GM21529 (cell line): ENCODE results near the gene ZFYVE16.
"Not testable (repeated sequence)": the region's sequence is repeated elsewhere in the genome, so short reads cannot be mapped to it uniquely, and the experiment has no call there.

ENCODE experiments used
- ATAC-seq: cut with Tn5 transposase; IDR thresholded peaks from one replicate; pipeline ENCODE4 v1.9.1; 2021; ENCODE audit not compliant: unreplicated experiment

The ZFYVE16 gene

DNA sequence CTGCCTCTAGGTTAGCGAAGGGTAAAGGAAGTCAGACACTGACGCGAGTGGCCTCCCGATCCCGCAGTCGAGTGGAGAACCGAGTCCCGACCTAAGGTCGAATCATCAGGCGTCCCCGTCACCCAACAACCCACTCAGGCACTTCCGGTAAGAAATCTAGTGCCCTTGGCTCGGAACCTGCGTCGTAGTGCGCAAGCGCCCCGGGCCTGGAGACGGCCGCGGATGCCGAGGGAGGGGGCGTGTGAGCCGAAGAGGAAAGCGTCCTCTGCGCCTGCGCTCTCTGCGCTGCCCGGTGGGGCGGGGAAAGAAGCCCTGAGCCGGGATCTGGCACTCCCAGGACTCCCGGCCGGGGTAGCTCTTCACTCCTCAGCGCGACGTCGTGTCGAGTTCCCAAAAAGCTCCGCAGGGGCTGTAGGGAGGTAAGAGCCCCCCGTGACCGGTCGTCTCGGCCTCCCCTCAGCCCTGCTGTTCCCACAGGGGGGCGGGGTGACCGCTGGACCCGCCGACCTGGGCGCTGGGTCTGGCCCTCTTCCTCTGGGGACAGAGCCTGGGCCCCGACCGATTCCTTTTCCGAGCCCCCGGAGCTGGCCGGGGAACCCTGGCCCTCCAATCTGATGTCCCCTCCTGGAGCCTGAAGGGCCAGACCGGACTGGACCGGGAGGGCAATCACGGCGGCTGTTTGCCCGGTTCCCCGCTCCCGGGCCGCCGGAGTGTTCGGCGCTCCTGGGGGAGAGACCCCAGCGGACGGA, at the start of gene ZFYVE16:
ZFYVE16 (plus strand) TSS at position 330 of the 749 bp plus-strand sequence. CDS start 26,084 bp downstream, outside the sequence.
- peak; percentile 84 for ATAC-seq

DNA sequence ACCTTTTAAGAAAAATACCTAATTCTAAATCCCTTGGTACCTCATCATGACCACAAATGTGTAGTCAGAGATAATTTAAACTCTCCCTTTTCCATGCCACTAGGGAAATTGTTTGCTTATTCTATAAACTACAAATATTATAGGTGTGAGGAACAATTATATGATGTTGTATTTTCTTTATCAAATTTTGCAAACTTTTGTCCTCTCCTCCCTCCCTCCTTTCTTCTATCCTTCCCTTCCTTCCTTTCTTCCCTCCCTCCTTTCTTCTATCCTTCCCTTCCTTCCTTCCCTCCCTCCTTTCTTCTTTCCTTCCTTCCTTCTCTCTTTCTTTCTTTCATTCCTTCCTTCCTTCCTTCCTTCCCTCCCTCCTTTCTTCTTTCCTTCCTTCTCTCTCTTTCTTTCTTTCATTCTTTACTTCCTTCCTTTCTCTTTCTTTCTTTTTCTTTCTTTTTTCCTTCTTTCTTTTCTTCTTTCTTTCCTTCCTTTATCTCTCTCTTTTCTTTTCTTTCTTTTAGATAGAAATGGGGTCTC, 46.9 kb upstream of the ZFYVE16 start:
- no peak for ATAC-seq

DNA sequence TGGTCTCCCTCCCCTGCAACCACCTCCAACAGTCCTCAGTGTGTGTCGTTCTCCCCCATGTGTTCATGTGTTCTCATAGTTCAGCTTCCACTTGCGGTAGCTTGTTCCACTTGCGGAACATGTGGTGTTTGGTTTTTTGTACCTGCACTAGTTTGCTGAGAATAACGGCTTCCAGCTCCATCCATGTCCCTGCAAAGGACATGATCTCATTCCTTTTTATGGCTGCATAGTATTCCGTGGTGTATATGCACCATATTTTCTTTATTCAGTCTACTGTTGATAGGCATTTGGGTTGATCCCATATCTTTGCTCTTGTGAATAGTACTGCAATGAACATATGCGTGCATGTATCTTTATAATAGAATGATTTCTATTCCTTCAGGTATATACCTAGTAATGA, 43.0 kb upstream of the ZFYVE16 start:
- ATAC-seq, result no peak

DNA sequence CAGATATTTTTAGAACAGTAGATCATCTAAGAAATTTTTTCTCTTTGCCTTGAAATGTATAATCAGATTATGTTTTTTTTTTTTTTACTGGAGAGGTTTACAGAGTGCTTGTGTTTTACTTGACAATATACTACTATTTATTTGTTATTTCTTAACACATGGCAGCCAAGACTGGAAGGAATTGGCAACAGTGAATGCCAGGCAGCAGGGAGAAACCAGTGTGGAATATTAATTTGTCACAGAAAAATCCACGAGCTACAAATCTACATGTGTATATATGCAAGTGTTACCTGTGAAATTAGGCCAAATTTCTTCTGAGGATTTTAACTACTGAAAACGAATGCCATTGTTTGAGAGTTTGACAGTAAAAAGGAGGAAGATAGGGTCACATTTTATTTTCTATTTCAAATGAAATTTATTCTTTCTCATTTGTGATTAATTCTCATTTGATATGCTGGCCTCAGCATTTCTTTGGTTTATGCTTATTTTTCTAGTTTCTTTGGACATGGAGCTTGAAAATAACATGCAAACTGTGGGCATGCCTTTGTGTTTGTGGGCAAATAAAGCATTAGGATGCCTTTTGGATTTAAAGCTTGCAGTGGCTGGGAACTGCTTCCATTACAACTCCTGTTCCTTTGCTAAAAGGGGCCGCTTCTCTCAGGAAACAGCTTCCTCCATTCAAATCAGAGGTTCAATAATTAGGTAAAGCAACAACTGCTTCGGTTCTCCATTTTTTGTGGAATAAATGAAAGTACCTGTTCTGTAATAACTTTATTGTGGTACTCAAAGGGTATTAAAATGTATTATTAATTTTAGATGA, 39.0 kb upstream of the ZFYVE16 start:
- ATAC-seq, result no peak

DNA sequence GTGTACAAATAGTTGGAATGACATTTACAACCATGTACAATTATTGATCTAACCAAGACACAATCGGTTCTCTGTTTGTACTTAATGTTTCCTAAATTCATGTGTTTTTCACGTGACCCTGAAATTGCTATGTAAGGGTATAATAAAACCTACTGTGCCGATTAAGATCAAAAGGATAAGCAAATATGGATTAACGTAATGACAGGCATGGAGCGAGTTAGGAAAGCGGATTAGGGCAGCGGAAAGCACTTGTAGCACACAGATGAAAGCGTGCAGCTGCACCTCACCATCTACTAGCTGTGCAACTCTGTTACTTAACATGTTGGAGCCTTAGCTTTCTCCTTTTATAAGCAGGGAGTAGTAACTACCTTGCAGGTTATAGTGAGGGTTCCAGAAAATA, 38.3 kb upstream of the ZFYVE16 start:
- ATAC-seq, result no peak

DNA sequence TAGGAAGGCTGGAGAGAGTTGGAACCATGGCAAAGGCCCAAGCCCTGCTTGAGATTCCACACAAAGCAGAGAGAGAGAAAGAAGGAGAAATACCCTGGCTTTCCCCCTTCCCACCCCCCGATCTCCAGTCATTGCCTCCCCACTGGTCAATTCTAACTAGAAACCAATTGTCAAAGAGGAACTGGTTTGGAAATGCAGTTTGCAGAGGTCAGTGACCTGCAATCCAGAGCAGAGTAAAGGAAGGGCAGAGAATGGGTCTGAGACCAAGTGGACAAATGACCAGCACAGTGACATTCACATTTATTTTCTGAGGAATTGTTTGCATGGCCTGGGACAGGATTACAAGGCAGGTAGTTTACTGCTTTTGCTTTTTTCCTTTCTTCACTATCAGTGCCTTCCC, 37.5 kb upstream of the ZFYVE16 start:
- no peak for ATAC-seq

DNA sequence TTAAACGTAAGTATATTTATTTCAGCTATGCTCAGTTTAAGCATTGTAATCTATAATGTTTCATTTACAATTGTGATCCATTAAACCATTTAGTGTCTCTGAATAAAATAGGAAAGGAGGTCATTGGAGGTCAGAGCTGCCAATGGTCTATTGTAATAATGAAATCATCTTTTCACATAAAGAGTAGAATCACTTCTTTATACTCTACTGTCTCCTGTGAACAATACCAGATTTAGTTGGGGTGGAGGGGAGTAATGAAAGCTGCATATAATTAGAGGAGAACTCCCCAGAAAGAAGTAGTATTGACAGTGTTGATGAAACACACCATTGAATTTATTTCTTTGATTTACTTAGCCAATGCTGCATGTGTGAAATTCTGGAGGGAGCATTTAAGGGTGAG, 35.1 kb upstream of the ZFYVE16 start:
- no peak for ATAC-seq

DNA sequence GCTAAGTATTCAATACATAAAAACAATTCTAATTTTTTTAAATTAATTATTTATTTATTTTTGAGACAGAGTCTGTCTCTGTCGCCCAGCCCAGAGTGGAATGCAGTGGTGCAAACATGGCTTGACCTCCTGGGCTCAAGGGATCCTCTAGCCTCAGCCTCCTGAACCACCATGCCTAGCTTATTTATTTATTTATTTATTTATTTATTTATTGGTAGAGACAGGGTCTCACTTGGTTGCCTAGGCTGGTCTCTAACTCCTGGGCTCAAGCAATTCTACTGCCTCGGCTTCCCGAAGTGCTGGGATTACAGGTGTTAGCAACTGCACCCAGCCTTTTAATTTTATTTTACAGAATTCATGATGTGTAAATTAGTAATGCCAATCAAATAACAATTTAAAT, 33.7 kb upstream of the ZFYVE16 start:
- no peak for ATAC-seq

DNA sequence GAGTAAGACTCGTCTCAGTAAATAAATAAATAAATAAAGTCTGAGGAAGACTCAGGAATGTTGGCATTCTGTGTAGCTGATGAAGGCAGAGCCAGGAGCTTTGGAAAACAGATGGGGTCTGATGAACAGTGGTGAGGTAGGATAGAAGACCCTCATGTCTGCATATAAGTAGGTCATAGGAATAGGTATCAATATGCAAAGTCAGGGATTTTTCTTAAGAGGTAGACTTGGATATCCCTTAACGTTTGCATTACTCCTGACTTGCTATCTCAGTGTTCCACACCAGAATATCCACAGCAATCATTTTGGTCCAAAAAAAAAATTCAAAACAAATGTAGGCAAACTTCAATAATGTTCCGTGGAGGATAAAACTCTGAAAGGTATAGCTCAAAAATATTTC, 31.3 kb upstream of the ZFYVE16 start:
- ATAC-seq, result no peak

DNA sequence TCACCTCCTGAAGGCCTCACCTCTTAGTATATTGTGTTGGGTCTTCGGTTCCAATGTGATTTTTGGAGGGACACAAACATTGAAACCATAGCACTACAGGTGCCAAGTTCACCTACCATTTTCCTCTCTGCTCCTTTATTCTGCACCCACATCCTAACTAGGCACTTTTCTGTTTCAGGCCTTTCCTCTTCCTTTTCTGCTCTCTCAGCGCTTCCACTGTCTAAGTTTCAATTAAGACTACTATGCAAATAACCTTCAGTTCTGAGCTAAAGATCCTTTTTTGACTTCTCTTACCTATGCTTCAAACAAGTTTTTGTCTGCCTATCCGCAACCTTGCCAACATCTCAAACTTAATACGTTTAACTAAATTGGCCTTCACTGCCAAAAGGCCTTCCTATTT, 25.4 kb upstream of the ZFYVE16 start:
- ATAC-seq, result no peak

DNA sequence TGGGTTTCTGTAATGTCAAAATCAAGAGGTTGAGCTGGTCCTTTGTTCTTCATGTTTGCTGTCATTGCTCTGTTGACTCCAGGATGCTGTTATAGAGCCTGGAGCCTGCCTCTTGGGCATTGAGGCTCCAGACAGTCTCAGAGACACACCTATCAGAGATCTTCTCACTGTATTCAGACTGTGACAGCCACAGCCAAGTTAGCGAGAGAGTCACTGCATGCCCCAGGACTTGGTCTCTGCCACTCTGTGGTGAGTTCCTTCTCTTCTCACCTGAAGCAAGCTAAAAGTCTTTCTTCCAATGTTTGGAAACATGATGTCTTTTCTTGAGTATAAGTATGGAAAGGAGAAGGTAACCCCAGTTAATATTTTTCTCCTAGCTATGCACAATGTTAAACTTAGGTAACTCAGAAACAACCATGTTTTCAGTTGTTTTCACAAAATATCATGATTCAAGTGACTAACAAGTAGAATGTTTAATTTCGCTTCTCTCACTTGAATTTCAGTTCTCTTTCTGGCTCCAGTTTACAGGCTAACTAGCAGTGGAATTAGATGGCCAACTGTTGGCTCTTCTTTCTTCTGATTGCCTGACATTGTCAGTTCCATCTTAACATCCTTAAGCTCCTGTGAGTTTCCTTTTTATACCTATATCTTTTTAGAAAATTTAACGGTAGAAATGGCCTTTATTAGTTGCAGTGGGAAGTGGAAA, 20.6 kb upstream of the ZFYVE16 start:
- no peak for ATAC-seq

DNA sequence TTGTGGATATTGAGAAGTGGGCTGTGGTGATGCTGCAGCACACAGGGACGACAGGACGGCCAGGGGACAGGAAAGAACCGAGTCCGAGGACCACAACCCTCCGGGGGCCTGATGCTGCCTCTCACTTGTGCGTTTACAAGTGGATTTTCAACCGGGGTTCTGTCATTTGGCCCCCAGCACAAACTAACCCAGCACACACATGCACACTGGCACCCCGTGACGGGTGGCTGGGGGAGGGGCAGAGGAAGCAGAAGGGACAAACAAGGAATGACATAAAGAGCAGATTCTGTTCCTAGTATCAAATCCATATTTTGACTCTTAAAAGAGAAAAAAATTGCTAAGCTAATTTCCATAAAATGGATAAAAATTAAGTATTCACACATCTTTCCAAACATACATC, 18.3 kb upstream of the ZFYVE16 start:
- no peak for ATAC-seq

DNA sequence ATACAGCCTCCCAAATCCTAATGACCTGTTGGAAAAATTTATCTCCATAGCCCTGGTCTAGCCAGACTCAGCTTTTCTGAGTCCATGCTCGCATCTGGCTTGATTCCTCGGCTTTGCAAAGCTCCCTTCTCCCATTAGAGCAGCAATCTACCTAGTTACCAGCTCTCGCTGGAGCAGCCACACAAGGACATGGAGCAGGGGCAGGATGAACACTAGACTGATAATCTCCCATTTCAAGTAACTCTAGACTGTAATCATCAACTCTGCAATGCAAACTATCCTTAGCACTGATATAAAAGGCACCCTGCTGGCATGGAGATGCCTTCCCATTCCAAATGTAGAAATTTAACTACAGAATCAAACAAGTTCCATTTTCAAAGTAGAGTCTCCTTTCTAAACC, 17.5 kb upstream of the ZFYVE16 start:
- not testable (repeated sequence) for ATAC-seq

DNA sequence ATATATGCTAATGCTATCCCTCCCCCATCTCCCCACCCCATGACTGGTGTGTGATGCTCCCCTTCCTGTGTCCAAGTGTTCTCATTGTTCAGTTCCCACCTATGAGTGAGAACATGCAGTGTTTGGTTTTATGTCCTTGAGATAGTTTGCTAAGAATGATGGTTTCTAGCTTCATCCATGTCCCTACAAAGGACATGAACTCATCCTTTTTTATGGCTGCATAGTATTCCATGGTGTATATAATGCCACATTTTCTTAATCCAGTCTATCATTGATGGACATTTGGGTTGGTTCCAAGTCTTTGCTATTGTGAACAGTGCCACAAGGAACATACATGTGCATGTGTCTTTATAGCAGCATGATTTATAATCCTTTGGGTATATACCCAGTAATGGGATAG, 16.6 kb upstream of the ZFYVE16 start:
- ATAC-seq, result not testable (repeated sequence)

DNA sequence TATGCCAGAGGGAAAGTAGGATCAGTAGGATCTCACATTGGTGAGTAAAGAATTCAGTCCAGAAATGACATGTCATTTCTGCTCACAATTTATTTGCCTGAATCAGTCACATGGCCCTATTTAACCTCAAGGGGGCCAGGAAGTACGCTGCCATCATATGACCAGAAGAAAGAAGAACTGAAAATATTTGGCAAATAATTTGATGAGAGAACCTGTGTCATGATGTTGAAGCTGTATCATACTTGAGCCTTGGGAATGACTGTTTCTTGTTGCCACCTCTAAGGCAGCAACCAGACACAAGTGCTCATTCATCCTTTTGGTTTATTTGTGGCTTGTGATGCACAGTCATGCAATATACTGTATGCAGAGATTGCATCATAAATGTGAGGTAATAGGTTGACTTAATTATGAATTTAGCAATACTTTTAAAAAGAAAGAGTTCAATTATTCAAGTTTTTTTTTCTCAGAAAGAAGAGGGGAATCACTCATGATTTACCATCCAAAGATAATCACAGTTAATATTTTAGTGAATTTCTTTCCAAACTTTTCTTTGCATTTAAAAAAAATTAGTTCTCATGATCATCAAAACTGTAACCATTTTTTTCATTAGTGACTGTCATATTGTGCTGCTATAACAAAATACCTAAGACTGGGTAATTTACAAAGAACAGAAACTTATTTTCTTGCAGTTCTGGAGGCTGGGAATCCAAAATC, 8.2 kb upstream of the ZFYVE16 start:
- peak; percentile 81 for ATAC-seq

DNA sequence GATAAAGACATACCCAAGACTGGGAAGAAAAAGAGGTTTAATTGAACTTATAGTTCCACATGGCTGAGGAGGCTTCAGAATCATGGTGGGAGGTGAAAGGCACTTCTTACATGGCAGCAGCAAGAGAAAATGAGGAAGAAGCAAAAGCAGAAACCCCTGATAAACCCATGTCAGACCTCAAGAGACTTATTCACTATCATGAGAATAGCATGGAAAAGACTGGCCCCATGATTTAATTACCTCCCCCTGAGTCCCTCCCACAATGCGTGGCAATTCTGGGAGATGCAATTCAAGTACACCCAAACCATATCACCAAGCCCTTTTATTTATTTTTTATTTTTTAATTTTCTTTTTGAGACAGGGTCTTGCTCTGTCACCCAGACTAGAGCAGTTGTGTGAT, 7.5 kb upstream of the ZFYVE16 start:
- ATAC-seq, result not testable (repeated sequence)

DNA sequence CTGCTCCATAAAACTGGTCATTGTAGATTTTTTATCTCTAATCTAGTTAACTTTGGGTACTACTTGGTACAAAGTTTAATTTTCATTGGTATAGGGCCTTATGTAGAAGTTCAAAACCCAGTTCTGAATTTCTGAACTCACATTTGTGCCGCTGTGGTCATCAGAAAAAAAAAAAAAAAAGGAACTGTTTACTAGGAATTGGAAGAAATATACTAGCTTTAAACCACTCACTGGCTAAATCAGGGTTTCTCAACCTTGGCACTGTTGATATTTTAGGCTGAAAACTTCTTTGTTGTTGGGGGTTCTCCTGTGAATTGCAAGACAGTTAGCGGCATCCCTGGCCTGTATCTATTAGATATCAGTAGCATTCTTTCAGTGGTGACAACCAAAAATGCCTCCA, 4.1 kb upstream of the ZFYVE16 start:
- ATAC-seq, result no peak

DNA sequence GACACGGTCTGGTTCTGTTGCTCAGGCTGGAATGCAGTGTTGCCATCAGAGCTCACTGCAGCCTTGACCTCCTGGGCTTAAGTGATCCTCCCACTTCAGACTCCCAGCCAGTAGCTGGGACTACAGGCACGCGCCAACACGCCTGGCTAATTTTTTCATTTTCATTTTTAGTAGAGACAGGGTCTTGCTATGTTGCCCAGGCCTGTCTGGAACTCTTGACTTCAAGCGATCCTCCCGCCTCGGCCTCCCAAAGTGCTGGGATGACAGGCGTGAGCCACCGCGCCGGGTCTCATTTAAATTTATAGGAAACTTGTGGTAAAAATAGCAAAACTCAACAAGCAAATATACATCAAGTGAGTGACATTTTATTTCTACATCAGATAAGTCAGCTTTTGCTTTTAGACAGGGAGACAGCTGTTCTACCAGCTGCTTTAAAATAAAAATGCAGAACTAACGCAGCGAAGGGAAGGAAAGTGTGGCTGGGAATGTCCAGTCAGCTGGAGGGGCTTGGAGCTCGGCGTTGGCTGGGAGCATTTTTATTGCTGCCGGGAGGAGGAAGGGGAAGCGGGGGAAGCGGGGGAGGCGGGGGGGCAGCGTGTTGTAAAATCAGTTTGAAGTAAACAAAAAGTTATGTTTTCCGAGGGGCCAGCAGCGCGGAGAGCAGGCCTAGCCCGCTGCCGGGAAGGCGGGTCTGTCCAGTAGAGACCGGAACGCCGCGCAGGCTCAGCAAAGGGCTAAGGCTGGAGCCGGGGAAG, 707 bp upstream of the ZFYVE16 start:
- ATAC-seq, result no peak

DNA sequence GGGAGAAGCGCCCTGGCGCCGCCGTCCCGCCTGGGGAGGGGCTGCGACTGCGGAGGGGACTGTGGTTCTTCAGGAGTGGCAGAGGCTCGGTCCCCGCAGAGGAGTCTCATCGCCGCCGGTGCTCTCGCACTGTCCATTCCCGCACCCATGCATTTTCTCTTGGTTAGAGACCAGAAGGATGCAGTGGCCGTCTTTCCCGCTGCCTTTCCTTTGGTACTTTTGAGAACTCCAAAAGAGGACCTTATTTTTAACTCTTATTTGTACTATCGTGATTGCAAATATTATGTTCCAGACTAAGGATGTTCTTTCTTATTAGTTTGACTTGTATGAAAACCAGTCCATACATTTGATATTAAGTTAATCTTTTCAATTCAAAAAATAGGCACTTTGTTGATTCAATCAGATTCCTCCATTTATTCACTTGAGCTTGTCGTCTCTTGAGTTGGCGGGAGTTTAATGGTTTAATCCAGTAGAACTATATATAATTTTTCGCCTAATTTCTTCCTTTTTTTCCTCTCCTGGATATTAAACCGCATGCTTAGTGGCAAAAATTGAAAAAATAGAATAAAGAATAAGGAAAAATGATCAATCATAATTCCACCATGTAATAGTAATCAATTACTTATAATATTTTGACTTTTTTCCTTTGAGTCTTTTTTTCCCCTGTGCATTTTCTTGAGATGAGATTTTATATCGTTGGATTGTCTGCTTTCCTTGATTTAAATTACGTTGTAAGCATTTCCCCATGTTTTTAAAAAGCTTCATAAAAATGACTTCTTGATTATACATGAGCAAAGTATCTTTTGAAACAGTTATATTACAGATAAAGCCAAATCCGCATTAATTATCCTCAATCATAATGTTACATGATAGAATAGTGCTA, 861 bp downstream of the ZFYVE16 start:
- peak; percentile 53 for ATAC-seq
